ENCODE results near the gene GNA12. TPM values are rescaled to one million over a fixed set of nuclear protein-coding genes. Genes with fewer than 3 reads are reported as not detected.
A peak's percentile ranks its signal among the peaks of the same experiment; 100 is the strongest.
"Not testable (repeated sequence)": the region's sequence is repeated elsewhere in the genome, so short reads cannot be mapped to it uniquely, and the experiment has no call there.

GNA12 gene
- total RNA-seq, 1 donor from 2014 or later = 12.1 TPM

DNA sequence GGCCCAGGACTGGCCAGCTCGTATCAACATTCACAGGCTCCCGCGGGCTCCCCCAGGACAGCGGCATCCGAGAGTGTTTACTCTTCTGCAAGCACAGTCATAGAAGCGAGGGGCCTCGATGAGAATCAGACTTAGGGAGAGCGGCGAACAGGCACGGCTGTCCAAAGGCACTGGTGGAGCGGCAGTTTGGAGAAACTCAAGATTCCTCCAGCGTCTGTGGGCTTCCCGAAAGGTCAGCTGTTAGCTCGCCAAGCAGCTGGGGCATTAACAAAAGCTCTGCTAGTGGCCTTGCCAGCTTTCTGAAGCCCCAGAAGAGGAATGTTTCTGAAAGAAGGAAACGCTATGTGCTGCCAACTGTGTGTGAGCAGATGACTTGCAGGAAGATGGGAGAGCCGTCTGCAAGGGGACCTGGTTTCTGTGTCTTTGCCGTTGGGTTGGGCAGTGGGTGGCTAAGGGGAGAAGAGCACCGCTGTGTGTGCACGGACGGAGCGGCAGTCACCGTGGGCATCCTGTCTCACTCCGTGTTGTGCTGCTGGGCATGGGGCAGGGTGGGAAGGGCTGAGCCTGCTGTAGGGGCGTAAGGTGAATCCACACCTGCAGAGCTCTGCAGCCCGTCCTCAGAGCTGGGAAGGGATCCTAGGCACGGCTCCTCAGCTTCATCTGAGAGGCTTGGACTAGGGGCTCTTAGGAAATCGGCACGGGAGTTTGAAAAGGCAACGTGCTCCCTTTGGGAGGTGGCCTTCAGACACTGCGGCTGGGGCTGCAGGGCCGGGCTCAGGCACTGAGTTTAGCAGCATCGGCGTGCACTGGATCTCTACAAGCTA, 114.0 kb downstream of the GNA12 start:
- TF ChIP-seq, protein P1, sequence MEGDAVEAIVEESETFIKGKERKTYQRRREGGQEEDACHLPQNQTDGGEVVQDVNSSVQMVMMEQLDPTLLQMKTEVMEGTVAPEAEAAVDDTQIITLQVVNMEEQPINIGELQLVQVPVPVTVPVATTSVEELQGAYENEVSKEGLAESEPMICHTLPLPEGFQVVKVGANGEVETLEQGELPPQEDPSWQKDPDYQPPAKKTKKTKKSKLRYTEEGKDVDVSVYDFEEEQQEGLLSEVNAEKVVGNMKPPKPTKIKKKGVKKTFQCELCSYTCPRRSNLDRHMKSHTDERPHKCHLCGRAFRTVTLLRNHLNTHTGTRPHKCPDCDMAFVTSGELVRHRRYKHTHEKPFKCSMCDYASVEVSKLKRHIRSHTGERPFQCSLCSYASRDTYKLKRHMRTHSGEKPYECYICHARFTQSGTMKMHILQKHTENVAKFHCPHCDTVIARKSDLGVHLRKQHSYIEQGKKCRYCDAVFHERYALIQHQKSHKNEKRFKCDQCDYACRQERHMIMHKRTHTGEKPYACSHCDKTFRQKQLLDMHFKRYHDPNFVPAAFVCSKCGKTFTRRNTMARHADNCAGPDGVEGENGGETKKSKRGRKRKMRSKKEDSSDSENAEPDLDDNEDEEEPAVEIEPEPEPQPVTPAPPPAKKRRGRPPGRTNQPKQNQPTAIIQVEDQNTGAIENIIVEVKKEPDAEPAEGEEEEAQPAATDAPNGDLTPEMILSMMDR (IDR thresholded peaks at IDR 0.05; ENCODE audit: insufficient read depth, low read length, severe bottlenecking) = no peak
- DNase-seq (ENCODE audit: low read depth) (no peak), FAIRE-seq (no peak)
- Histone ChIP-seq H3K4me3 (ENCODE audit: low read depth, low read length) (no peak overlapping the region), H3K27me3 (ENCODE audit: control insufficient read depth, insufficient read depth, low read length) (no peaks in the 10 kb centered on the region), H3K36me3 (ENCODE audit: control insufficient read depth, insufficient read depth, low read length) (peaks cover 4% of the 10 kb centered on the region)

DNA sequence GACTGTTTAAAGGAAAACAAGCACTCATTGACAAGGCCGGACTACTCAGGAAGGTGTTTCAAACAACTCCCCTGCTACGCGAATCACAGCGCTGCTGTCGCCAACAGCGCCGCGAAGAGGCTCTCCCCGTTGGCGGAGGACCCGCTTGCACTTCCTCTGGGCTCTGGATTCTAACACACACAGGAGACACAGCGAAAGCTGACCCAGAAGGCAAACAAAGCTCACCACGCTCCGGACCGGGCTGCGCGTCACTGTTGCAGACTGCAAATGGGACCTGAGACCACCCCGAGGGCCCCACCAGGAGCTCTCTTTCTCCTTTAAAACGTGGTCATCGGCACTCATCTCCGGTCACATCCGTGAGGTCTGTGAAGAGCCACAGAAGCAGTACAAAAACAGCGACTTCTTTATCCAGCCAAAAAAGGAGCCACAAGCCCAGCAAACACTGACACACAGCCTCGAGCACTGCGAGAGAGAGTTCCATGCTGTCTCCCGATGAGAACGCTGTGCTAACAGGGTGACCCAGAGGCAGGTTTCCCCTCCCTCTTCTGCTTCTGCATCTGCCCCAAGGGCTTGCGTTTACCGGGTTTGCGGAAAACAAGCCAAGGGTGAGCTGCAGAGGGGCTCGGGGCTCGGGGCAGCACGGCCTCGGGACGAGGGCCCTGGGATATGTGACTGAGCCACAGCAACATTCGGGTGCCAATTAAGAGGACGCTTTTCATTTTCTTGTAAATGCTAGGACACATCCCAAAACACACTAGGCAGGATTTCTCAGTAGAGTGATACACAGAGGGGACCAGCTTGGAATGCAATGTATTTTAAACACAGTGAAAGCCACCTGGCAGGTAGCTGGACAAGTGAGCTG, 114.8 kb downstream of the GNA12 start:
- TF ChIP-seq, protein P1 (IDR thresholded peaks at IDR 0.05; ENCODE audit: insufficient read depth, low read length, severe bottlenecking) = no peak
- H3K36me3 ChIP-seq (ENCODE audit: control insufficient read depth, insufficient read depth, low read length) = peaks cover 4% of the 10 kb centered on the region
- DNase-seq (ENCODE audit: low read depth) (peak; percentile 18), FAIRE-seq (no peak)
- H3K4me3 ChIP-seq (ENCODE audit: low read depth, low read length) = no peak overlapping the region
- no peaks in the 10 kb centered on the region for H3K27me3 ChIP-seq (ENCODE audit: control insufficient read depth, insufficient read depth, low read length)

DNA sequence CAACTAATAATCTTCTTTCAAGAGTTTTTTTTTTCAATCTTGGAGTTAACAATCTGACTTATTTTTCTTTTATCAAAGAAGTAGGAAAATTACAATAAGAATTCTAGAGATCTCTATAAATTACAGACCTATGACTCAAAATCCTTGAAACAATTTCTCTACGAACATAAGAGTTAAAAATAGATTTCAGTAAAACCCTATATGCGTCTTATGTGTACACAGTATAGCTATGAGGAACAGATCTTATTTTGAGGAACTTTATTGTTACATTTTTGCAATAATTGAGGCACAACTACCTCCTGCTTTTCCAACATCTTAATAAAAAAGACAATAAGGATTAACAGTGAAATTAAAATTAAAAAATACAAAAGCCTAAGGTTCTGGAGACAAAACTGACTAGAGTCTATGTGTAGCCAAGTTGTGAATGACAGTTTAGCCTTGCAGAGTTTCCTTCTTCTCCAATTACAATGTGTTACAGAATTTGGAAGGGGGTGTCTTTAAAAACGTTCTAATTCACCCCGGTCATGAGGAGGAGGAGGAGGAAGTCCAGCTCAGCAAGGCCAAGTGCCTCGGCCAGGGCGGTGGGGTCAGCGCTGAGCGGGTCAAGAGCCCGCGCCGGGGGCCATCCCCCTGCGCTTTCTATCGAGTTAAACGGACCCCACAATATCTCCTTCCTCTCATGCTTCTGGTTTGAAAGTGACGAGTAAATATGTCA, 115.6 kb downstream of the GNA12 start:
- no peak overlapping the region for H3K4me3 ChIP-seq (ENCODE audit: low read depth, low read length)
- H3K27me3 ChIP-seq (ENCODE audit: control insufficient read depth, insufficient read depth, low read length) = no peaks in the 10 kb centered on the region
- TF ChIP-seq, protein P1 (IDR thresholded peaks at IDR 0.05; ENCODE audit: insufficient read depth, low read length, severe bottlenecking) = no peak
- H3K36me3 ChIP-seq (ENCODE audit: control insufficient read depth, insufficient read depth, low read length) = peaks cover 4% of the 10 kb centered on the region
- no peak for FAIRE-seq
- DNase-seq (ENCODE audit: low read depth) = no peak

DNA sequence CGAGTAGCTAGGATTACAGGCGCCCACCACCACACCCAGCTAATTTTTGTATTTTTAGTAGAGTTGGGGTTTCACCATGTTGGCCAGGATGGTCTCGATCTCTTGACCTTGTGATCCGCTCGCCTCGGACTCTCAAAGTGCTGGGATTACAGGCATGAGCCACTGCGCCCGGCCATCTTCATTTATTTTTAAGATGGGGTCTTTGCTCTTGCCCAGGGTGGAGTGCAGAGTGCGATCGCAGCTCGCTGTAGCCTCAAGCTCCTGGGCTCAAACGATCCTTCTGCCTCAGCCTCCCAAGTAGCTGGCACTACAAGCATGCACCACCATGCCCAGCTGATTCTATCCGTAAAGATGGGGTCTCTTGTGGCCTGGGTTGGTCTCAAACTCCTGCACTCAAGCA, 116.9 kb downstream of the GNA12 start:
- H3K36me3 ChIP-seq (ENCODE audit: control insufficient read depth, insufficient read depth, low read length); H3K27me3 ChIP-seq (ENCODE audit: control insufficient read depth, insufficient read depth, low read length); DNase-seq (ENCODE audit: low read depth); H3K4me3 ChIP-seq (ENCODE audit: low read depth, low read length); FAIRE-seq: not testable (repeated sequence)

DNA sequence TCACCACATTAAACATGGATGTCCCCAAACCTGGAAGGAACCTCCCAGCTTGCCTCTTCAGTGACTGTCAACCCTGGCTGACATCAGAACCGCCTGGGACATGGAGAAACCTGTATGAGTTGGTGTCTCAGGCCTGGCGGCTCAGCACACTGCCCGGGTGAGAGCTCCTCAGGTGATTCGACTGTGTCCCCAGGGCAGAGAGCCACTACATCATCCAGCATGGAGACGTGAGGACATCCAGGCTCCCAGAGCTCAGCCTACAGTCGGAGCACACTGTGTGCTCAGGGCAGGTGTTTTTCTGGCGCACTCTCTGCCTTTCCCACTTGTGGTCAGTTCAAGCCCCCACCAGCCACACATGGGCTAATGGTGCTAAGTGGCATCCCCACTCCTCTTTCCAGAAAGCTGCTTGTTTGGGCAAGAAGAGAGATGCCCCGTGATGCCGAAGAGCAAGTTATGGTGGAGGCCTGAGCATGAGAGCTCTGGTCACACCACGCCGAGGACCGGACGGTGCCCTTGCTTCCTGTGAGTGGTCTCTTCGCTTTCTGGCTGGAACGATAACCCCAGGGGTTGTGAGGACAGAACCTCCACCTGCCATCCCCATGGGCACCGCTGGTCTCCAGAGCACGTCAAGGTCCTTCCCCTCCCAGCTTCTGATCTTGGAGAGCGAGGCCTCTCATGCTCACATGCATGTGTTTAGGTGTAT, 117.6 kb downstream of the GNA12 start:
- Histone ChIP-seq H3K4me3 (ENCODE audit: low read depth, low read length) (no peak overlapping the region), H3K36me3 (ENCODE audit: control insufficient read depth, insufficient read depth, low read length) (peaks cover 4% of the 10 kb centered on the region), H3K27me3 (ENCODE audit: control insufficient read depth, insufficient read depth, low read length) (no peaks in the 10 kb centered on the region)
- FAIRE-seq (peak; percentile 96), DNase-seq (ENCODE audit: low read depth) (no peak)
- TF ChIP-seq, protein P1 (IDR thresholded peaks at IDR 0.05; ENCODE audit: insufficient read depth, low read length, severe bottlenecking) = no peak
